ENCODE measurements around the gene SLC25A1.

SLC25A1 gene

DNA sequence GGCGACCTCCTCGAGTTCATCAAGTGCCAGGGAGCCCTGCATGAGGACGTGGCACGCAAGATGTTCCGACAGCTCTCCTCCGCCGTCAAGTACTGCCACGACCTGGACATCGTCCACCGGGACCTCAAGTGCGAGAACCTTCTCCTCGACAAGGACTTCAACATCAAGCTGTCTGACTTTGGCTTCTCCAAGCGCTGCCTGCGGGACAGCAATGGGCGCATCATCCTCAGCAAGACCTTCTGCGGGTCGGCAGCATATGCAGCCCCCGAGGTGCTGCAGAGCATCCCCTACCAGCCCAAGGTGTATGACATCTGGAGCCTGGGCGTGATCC is 46.9 kb downstream of the SLC25A1 start:
- Histone ChIP-seq H3K9me3 (ENCODE audit: control insufficient read depth, low read length) (no peaks in the 10 kb centered on the region), H2BK120ac (ENCODE audit: low read depth, low read length) (no peak overlapping the region), H3K4me1 (ENCODE audit: control insufficient read depth, insufficient read depth, low read depth, low read length) (no peaks in the 10 kb centered on the region), H3K18ac (ENCODE audit: low read depth in 1 of 2, low read length in 2 of 2) (no peak overlapping the region), H2AFZ (ENCODE audit: low read depth, low read length) (no peak overlapping the region), H3K4me3 (ENCODE audit: insufficient read depth in 1 of 2, low read depth in 1 of 2, low read length in 2 of 2) (no peak overlapping the region), H4K91ac (ENCODE audit: low read length) (no peak overlapping the region), H2BK15ac (ENCODE audit: low read depth, poor library complexity, severe bottlenecking) (no peak overlapping the region), H3K27me3 (ENCODE audit: control insufficient read depth in 1 of 2, insufficient read depth in 1 of 2, low read length in 2 of 2) (no peaks in the 10 kb centered on the region), H3K9ac (ENCODE audit: low read length) (no peak overlapping the region), H3K23ac (ENCODE audit: low read length in 2 of 2) (no peak overlapping the region), H3K36me3 (ENCODE audit: control insufficient read depth in 1 of 2, insufficient read depth in 2 of 2, low read depth in 1 of 2, low read length in 2 of 2) (peaks cover 47 to 50% of the 10 kb centered on the region in 2 experiments), H2BK12ac (ENCODE audit: low read length in 2 of 2) (no peak overlapping the region), H2AK5ac (ENCODE audit: low read length, severe bottlenecking) (no peak overlapping the region), H3K4ac (ENCODE audit: low read depth in 1 of 2, low read length in 2 of 2) (no peak overlapping the region), H3K14ac (ENCODE audit: low read length in 2 of 2) (no peak overlapping the region), H4K8ac (ENCODE audit: low read length) (no peak overlapping the region), H2BK5ac (ENCODE audit: low read depth, low read length, poor library complexity, severe bottlenecking) (no peak overlapping the region), H3K79me1 (replicated peaks; ENCODE audit: low read length, poor library complexity, severe bottlenecking) (peaks cover 15% of the 10 kb centered on the region), H3K27ac (ENCODE audit: low read length, poor library complexity, severe bottlenecking) (no peak overlapping the region), H3K4me2 (ENCODE audit: low read length, poor library complexity, severe bottlenecking) (no peak overlapping the region)
- 96% methylated on average over 19 of the region's 19 CpGs for WGBS
- DNase-seq: no peak

DNA sequence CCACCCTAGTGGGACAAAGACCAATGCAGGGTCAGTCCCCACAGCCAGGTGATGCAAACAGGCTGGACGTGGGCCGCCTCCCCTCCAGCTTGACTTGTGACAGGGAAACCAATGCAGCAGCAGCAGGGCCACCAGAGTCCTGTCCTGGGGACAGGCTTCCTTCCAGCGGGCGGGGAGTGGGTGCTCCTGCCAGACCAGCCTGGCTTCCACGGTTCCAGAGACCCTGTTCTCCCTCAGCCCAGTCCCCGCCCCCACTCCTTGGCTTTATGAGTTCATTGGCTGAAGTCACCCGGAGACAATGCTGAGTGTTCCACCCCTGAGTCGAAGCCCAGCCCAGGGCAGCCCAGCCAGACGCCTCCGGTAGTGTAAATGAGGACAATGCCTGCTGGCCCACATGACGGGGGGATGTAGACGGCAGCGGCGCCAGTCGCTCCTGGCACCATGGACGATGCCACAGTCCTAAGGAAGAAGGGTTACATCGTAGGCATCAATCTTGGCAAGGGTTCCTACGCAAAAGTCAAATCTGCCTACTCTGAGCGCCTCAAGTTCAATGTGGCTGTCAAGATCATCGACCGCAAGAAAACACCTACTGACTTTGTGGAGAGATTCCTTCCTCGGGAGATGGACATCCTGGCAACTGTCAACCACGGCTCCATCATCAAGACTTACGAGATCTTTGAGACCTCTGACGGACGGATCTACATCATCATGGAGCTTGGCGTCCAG is 47.4 kb downstream of the SLC25A1 start, which contains the start of gene TSSK2:
Gene TSSK2 (plus strand): TSS at position 350 of the 726 bp plus-strand sequence. CDS start 92 bp downstream, at position 442.
- Histone ChIP-seq H3K14ac (ENCODE audit: low read length in 2 of 2) (no peak within 1 kb of the TSS), H3K23ac (ENCODE audit: low read length in 2 of 2) (no peak within 1 kb of the TSS), H3K4me3 (ENCODE audit: insufficient read depth in 1 of 2, low read depth in 1 of 2, low read length in 2 of 2) (peak within 1 kb of the TSS in 1 of 2 experiments; percentile 16), H3K9ac (ENCODE audit: low read length) (no peak within 1 kb of the TSS), H3K4me1 (ENCODE audit: control insufficient read depth, insufficient read depth, low read depth, low read length) (no peaks in the 10 kb centered on the region), H3K27me3 (ENCODE audit: control insufficient read depth in 1 of 2, insufficient read depth in 1 of 2, low read length in 2 of 2) (no peaks in the 10 kb centered on the region), H3K18ac (ENCODE audit: low read depth in 1 of 2, low read length in 2 of 2) (no peak within 1 kb of the TSS), H3K4me2 (ENCODE audit: low read length, poor library complexity, severe bottlenecking) (no peak within 1 kb of the TSS), H2AFZ (ENCODE audit: low read depth, low read length) (no peak within 1 kb of the TSS), H4K91ac (ENCODE audit: low read length) (no peak within 1 kb of the TSS), H2BK120ac (ENCODE audit: low read depth, low read length) (no peak within 1 kb of the TSS), H2BK5ac (ENCODE audit: low read depth, low read length, poor library complexity, severe bottlenecking) (no peak within 1 kb of the TSS), H2BK12ac (ENCODE audit: low read length in 2 of 2) (no peak within 1 kb of the TSS), H3K9me3 (ENCODE audit: control insufficient read depth, low read length) (no peaks in the 10 kb centered on the region), H3K4ac (ENCODE audit: low read depth in 1 of 2, low read length in 2 of 2) (no peak within 1 kb of the TSS), H3K27ac (ENCODE audit: low read length, poor library complexity, severe bottlenecking) (no peak within 1 kb of the TSS), H3K36me3 (ENCODE audit: control insufficient read depth in 1 of 2, insufficient read depth in 2 of 2, low read depth in 1 of 2, low read length in 2 of 2) (peaks cover 42 to 47% of the 10 kb centered on the region in 2 experiments), H2BK15ac (ENCODE audit: low read depth, poor library complexity, severe bottlenecking) (no peak within 1 kb of the TSS), H3K79me1 (replicated peaks; ENCODE audit: low read length, poor library complexity, severe bottlenecking) (peaks cover 15% of the 10 kb centered on the region), H4K8ac (ENCODE audit: low read length) (no peak within 1 kb of the TSS), H2AK5ac (ENCODE audit: low read length, severe bottlenecking) (no peak within 1 kb of the TSS)
- 90% methylated on average over 27 of the region's 27 CpGs for WGBS
- no peak for DNase-seq

DNA sequence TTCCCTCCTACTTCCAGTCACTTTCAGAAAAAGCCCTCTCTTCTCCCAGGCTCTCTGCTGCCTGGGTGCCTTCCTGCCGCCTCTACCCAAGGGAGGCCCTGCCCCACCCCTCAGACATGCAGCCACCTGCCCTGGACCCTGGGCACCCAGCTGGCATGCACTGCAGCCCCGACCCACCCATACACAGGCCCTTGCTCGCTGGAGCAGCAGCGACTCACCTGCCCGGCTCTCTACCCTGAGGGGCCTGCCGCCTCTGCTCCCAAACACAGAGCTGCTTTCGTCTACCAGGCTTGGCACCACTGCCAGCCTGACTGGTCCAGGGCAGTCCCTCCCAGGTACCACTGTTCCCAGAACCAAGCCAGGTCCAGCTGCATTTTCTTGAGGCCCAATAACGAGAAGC is 48.7 kb downstream of the SLC25A1 start:
- Histone ChIP-seq H3K14ac (ENCODE audit: low read length in 2 of 2) (no peak overlapping the region), H4K8ac (ENCODE audit: low read length) (no peak overlapping the region), H3K4me1 (ENCODE audit: control insufficient read depth, insufficient read depth, low read depth, low read length) (no peaks in the 10 kb centered on the region), H4K91ac (ENCODE audit: low read length) (no peak overlapping the region), H3K27me3 (ENCODE audit: control insufficient read depth in 1 of 2, insufficient read depth in 1 of 2, low read length in 2 of 2) (peaks cover 0 to 4% of the 10 kb centered on the region in 2 experiments), H3K4me3 (ENCODE audit: insufficient read depth in 1 of 2, low read depth in 1 of 2, low read length in 2 of 2) (no peak overlapping the region), H2BK12ac (ENCODE audit: low read length in 2 of 2) (no peak overlapping the region), H3K36me3 (ENCODE audit: control insufficient read depth in 1 of 2, insufficient read depth in 2 of 2, low read depth in 1 of 2, low read length in 2 of 2) (peaks cover 33 to 42% of the 10 kb centered on the region in 2 experiments), H2BK15ac (ENCODE audit: low read depth, poor library complexity, severe bottlenecking) (no peak overlapping the region), H3K27ac (ENCODE audit: low read length, poor library complexity, severe bottlenecking) (no peak overlapping the region), H3K79me1 (replicated peaks; ENCODE audit: low read length, poor library complexity, severe bottlenecking) (peaks cover 12% of the 10 kb centered on the region), H2BK120ac (ENCODE audit: low read depth, low read length) (no peak overlapping the region), H3K4me2 (ENCODE audit: low read length, poor library complexity, severe bottlenecking) (no peak overlapping the region), H3K23ac (ENCODE audit: low read length in 2 of 2) (no peak overlapping the region), H3K9ac (ENCODE audit: low read length) (no peak overlapping the region), H3K9me3 (ENCODE audit: control insufficient read depth, low read length) (no peaks in the 10 kb centered on the region), H3K18ac (ENCODE audit: low read depth in 1 of 2, low read length in 2 of 2) (no peak overlapping the region), H2BK5ac (ENCODE audit: low read depth, low read length, poor library complexity, severe bottlenecking) (no peak overlapping the region), H3K4ac (ENCODE audit: low read depth in 1 of 2, low read length in 2 of 2) (no peak overlapping the region), H2AK5ac (ENCODE audit: low read length, severe bottlenecking) (no peak overlapping the region), H2AFZ (ENCODE audit: low read depth, low read length) (no peak overlapping the region)
- DNase-seq: no peak
- 92% methylated on average over 8 of the region's 8 CpGs for WGBS

DNA sequence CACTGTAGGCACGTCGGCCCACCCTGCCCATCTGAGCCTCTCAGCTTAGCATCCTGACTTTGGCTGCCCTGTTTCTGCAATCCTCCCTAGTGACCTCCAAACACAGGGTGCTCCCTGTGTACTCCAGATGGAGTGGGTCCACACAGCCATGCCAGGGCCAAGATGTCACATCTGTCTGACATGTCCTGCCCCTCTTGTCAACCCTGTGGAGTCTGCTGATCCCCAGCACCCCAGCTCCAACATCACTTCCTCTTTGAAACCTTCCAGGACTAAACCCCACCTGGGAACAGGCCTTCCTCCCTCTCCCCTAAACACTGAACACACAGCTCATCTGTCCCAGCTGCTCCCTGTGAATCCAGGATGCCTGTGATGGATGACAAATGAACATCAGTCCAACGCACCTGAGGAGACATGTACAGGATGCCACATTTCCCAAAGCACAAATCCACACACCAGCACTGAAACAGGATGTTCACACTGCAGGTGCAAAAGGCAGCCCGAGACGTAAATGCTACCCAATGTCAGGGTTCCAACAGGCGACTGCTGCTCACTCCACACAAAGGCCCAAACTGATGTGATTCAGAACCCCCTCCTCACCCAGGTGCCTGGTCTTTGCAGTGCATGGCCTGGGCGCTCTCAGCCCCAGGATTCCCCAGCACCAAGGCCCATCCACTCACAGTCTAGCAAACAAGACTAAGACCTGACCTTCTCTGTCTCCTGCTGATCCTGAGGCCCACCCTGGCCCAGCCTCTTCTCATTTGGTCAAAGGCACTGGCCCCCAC is 49.4 kb downstream of the SLC25A1 start:
- no peak overlapping the region for H2BK15ac ChIP-seq (ENCODE audit: low read depth, poor library complexity, severe bottlenecking)
- no peak overlapping the region for H3K4ac ChIP-seq (ENCODE audit: low read depth in 1 of 2, low read length in 2 of 2)
- no peak overlapping the region for H3K14ac ChIP-seq (ENCODE audit: low read length in 2 of 2)
- H3K36me3 ChIP-seq (ENCODE audit: control insufficient read depth in 1 of 2, insufficient read depth in 2 of 2, low read depth in 1 of 2, low read length in 2 of 2): peaks cover 25 to 34% of the 10 kb centered on the region in 2 experiments
- H2AK5ac ChIP-seq (ENCODE audit: low read length, severe bottlenecking): no peak overlapping the region
- H3K27ac ChIP-seq (ENCODE audit: low read length, poor library complexity, severe bottlenecking): no peak overlapping the region
- WGBS: 95% methylated on average over 7 of the region's 7 CpGs
- no peaks in the 10 kb centered on the region for H3K9me3 ChIP-seq (ENCODE audit: control insufficient read depth, low read length)
- H2BK12ac ChIP-seq (ENCODE audit: low read length in 2 of 2): no peak overlapping the region
- no peak overlapping the region for H4K91ac ChIP-seq (ENCODE audit: low read length)
- DNase-seq: no peak
- H2BK120ac ChIP-seq (ENCODE audit: low read depth, low read length): no peak overlapping the region
- H3K18ac ChIP-seq (ENCODE audit: low read depth in 1 of 2, low read length in 2 of 2): no peak overlapping the region
- no peak overlapping the region for H3K4me2 ChIP-seq (ENCODE audit: low read length, poor library complexity, severe bottlenecking)
- H2AFZ ChIP-seq (ENCODE audit: low read depth, low read length): no peak overlapping the region
- H3K4me1 ChIP-seq (ENCODE audit: control insufficient read depth, insufficient read depth, low read depth, low read length): no peaks in the 10 kb centered on the region
- H4K8ac ChIP-seq (ENCODE audit: low read length): no peak overlapping the region
- peaks cover 10% of the 10 kb centered on the region for H3K79me1 ChIP-seq (replicated peaks; ENCODE audit: low read length, poor library complexity, severe bottlenecking)
- no peak overlapping the region for H3K23ac ChIP-seq (ENCODE audit: low read length in 2 of 2)
- H3K27me3 ChIP-seq (ENCODE audit: control insufficient read depth in 1 of 2, insufficient read depth in 1 of 2, low read length in 2 of 2): peaks cover 0 to 4% of the 10 kb centered on the region in 2 experiments
- H2BK5ac ChIP-seq (ENCODE audit: low read depth, low read length, poor library complexity, severe bottlenecking): no peak overlapping the region
- no peak overlapping the region for H3K4me3 ChIP-seq (ENCODE audit: insufficient read depth in 1 of 2, low read depth in 1 of 2, low read length in 2 of 2)
- H3K9ac ChIP-seq (ENCODE audit: low read length): no peak overlapping the region
